KMS-11 (cell line): ENCODE data around the gene ATOSA.
A peak's percentile ranks its signal among the peaks of the same experiment; 100 is the strongest.

Source experiments
- H2AFZ ChIP-seq: fragments of 200-600 bp; sonication (generic); 2 replicates; pipeline ENCODE4 v1.6.1; 2016; ENCODE audit warnings: antibody characterized with exemption, mixed run types, low read depth
- H3K27ac ChIP-seq: fragments of 200-600 bp; sonication (generic); 2 replicates; pipeline ENCODE4 v1.6.1; 2016; ENCODE audit warnings: mild to moderate bottlenecking, mixed run types
- H3K27me3 ChIP-seq: fragments of 200-600 bp; sonication (generic); 2 replicates; pipeline ENCODE4 v1.6.1; 2017; ENCODE audit warnings: mild to moderate bottlenecking, low read depth, mixed run types, moderate library complexity; ENCODE audit not compliant: insufficient read depth
- H3K36me3 ChIP-seq: fragments of 200-600 bp; sonication (generic); 2 replicates; pipeline ENCODE4 v1.6.1; 2017; ENCODE audit warnings: mild to moderate bottlenecking, mixed run types; ENCODE audit not compliant: insufficient read depth
- H3K4me1 ChIP-seq: fragments of 200-600 bp; sonication (generic); 2 replicates; pipeline ENCODE4 v1.6.1; 2016; ENCODE audit warnings: mild to moderate bottlenecking, low read depth, mixed run types; ENCODE audit not compliant: poor library complexity, severe bottlenecking
- H3K4me2 ChIP-seq: fragments of 200-600 bp; sonication (generic); 2 replicates; pipeline ENCODE4 v1.7.0; 2016; ENCODE audit warnings: mild to moderate bottlenecking, mixed run types
- H3K4me3 ChIP-seq: fragments of 200-600 bp; sonication (generic); IDR thresholded peaks from 2 replicates; pipeline ENCODE4 v1.6.1; 2017; ENCODE audit warnings: low read depth, low read length, mixed read lengths; ENCODE audit not compliant: insufficient read depth
- H3K79me2 ChIP-seq: fragments of 200-600 bp; sonication (generic); 2 replicates; pipeline ENCODE4 v1.6.1; 2016; ENCODE audit warnings: low read depth, mixed run types; ENCODE audit not compliant: insufficient read depth
- H3K9ac ChIP-seq: fragments of 200-600 bp; sonication (generic); 2 replicates; pipeline ENCODE4 v1.6.1; 2016; ENCODE audit warnings: mild to moderate bottlenecking, mixed run types
- H4K20me1 ChIP-seq: fragments of 200-600 bp; sonication (generic); 2 replicates; pipeline ENCODE4 v1.6.1; 2016; ENCODE audit warnings: mild to moderate bottlenecking, mixed run types; ENCODE audit not compliant: insufficient read depth
- CTCF ChIP-seq: fragments of 200-600 bp; sonication (generic); conservative IDR thresholded peaks from 2 replicates; pipeline ENCODE4 v1.6.1; 2017; ENCODE audit warnings: low read depth, mild to moderate bottlenecking, antibody characterized with exemption, low read length, moderate library complexity, mixed read lengths

The ATOSA gene

GRCh38 chr15:52682200-52682599, 3.0 kb upstream of the ATOSA start:
- TF ChIP-seq CTCF = no peak
- Histone ChIP-seq H2AFZ (no peak overlapping the region), H3K9ac (no peak overlapping the region), H3K4me2 (peak overlapping the region; percentile 47; the same call in 1 of the 2 replicates), H3K27ac (no peak overlapping the region), H3K27me3 (no peaks in the 10 kb centered on the region), H3K4me3 (no peak overlapping the region), H3K36me3 (no peaks in the 10 kb centered on the region), H3K4me1 (peaks cover 48% of the 10 kb centered on the region), H3K79me2 (peaks cover under 1% of the 10 kb centered on the region; the same call in 1 of the 2 replicates), H4K20me1 (no peaks in the 10 kb centered on the region)

- peak overlapping the region; percentile 60; the same call in 1 of the 2 replicates for H3K4me2 ChIP-seq
- H3K27me3 ChIP-seq = no peaks in the 10 kb centered on the region
- H4K20me1 ChIP-seq = no peaks in the 10 kb centered on the region
- H3K27ac ChIP-seq = no peak overlapping the region
- no peak for TF ChIP-seq CTCF
- H3K36me3 ChIP-seq = no peaks in the 10 kb centered on the region
- H3K9ac ChIP-seq = no peak overlapping the region
- peaks cover 8% of the 10 kb centered on the region for H3K79me2 ChIP-seq
- peaks cover 52% of the 10 kb centered on the region for H3K4me1 ChIP-seq
- H2AFZ ChIP-seq = no peak overlapping the region
- no peak overlapping the region for H3K4me3 ChIP-seq
Observed at GRCh38 chr15:52681441-52681840, 2.3 kb upstream of the ATOSA start.

GRCh38 chr15:52680761-52681160, 1.6 kb upstream of the ATOSA start:
- no peaks in the 10 kb centered on the region for H3K27me3 ChIP-seq
- H4K20me1 ChIP-seq = no peaks in the 10 kb centered on the region
- H3K4me3 ChIP-seq = no peak overlapping the region
- no peak overlapping the region for H2AFZ ChIP-seq
- H3K9ac ChIP-seq = no peak overlapping the region
- H3K27ac ChIP-seq = no peak overlapping the region; the same call in 1 of the 2 replicates
- no peaks in the 10 kb centered on the region for H3K36me3 ChIP-seq
- H3K4me1 ChIP-seq = peaks cover 59% of the 10 kb centered on the region
- no peak for TF ChIP-seq CTCF
- peak overlapping the region; percentile 60 for H3K4me2 ChIP-seq
- H3K79me2 ChIP-seq = peaks cover 15% of the 10 kb centered on the region

GRCh38 chr15:52680041-52680391, 828 bp upstream of the ATOSA start:
- no peaks in the 10 kb centered on the region for H3K27me3 ChIP-seq
- H3K27ac ChIP-seq = peak overlapping the region; percentile 95; the same call in 1 of the 2 replicates
- H4K20me1 ChIP-seq = no peaks in the 10 kb centered on the region
- peak overlapping the region; percentile 41; the same call in 1 of the 2 replicates for H3K9ac ChIP-seq
- H3K4me2 ChIP-seq = peak overlapping the region; percentile 60
- no peak overlapping the region for H3K4me3 ChIP-seq
- no peak for TF ChIP-seq CTCF
- H3K79me2 ChIP-seq = peaks cover 23% of the 10 kb centered on the region
- peaks cover 66% of the 10 kb centered on the region for H3K4me1 ChIP-seq
- peak overlapping the region; percentile 64; the same call in 1 of the 2 replicates for H2AFZ ChIP-seq
- no peaks in the 10 kb centered on the region for H3K36me3 ChIP-seq
